NCI-H526 treated with DMSO at 0.1 percent for 48 hours (cell line): ENCODE results near the gene TRAPPC2.
A peak's percentile ranks its signal among the peaks of the same experiment; 100 is the strongest.

Source experiments
- DNase-seq: peaks from one replicate; lab custom pipeline; 2025; lab: John Stamatoyannopoulos, UW

Gene TRAPPC2

DNA sequence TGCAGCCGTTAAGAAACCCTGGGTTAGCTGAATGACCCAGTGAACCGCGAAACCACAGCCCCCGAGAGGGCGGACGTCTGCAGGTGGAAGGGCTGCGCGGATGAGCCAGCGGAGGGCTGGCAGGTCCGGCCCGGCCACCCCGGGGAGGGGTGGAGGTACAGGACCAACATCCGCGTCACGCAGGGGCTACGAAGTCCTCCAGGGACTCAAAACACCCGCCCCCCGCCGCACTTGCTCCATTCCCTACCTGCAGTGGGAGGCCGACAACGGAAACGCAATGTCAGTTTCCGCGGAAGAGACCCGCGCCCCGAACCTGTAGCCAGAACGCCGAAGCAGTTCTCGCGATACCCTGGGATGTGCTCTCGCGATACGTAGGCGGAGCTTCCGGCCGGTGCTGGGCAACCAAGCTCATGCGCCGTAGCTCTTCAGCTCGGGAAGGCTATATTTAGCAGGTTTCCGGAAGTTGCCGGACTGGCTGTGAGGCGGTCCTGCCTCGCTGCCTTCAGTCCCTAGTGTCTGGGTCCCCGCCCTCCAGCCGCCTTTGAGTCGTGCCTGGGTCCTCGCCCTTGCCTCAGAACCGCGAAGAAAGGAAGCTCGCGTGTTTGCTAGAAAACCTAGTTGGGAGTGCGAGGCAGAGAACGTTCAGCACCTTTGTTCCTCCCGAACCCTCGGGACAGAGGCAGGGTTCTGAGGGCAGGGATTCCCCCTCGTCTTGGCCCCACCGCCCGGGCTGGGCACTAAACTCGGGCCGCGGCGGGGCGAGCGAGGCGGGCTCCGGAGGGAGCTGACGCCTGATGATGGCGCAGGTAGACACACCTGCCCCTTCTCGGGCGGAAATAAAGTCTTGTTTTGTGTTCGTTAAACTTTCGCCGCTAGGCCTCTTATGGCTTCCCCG lies at the start of gene TRAPPC2, which contains the start of gene OFD1:
Gene TRAPPC2, minus strand, starts transcription at position 343 of the 895 bp plus-strand sequence. CDS start 14,657 bp downstream, outside the sequence.
Gene OFD1, plus strand, starts transcription at position 471 of the 895 bp plus-strand sequence. Its CDS starts 324 bp downstream, at position 795.
- peak; percentile 95 for DNase-seq

GRCh38 chrX:13780868-13781427 lies 46.5 kb upstream of the TRAPPC2 start:
- no peak for DNase-seq

DNA sequence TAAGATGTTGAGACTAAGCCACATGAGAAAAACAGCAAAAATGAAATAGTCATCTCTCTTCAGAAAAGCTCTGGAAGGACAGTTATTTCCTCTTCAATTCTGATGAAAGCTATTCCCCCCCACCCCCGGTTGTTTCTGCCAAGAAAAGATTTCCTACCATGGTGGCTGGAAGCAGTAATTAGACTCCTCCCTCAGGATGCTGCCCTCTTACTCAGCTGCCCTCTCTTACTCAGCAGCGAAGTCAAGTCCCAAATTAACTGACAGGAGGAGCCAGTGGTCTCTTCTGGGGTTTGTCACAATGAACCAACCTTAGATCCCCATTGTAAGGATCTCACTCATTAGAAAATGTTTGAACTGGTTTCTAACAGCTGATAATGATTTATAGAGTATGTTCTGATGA lies 44.5 kb upstream of the TRAPPC2 start:
- no peak for DNase-seq

DNA sequence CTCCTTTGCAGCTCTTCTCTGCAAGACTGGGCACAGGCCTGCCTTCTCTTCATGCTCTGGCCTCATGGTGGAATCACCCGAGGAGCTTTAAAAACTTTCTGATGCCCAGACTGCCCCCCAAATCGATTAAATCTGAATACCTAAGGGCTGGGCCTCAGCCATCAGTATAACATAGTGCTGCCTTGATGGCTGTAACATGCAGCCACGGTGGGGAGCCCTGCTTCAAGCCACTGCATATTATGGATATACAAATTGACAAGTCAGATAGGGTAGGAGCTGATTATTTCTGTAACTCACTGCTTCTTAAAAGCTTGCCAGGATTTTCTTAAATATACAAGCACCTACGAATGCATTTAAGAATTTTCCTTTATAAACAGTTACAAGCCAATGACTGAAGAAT lies 42.0 kb upstream of the TRAPPC2 start:
- DNase-seq, result no peak

- no peak for DNase-seq
These were observed 41.4 kb upstream of the TRAPPC2 start for GRCh38 chrX:13775837-13776236.

DNA sequence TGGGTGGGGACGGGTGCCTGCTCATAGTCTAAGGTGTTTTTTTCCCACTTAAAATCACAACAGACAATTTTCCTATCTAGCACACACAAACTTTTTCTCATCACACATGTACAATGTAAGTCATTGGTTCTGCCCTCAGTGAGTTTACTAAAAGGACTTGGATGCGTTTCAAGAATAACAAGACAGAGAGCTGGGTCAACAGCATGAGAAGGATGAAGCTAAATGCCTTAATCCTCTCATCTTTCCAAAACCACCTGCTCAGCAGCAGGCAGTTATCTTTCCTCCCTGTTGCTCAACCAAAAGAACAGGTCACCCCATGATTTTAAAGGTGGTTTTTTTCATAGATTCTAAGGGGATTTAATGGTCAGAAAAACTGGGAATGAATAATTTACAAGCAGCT lies 40.3 kb upstream of the TRAPPC2 start:
- DNase-seq, result no peak

DNA sequence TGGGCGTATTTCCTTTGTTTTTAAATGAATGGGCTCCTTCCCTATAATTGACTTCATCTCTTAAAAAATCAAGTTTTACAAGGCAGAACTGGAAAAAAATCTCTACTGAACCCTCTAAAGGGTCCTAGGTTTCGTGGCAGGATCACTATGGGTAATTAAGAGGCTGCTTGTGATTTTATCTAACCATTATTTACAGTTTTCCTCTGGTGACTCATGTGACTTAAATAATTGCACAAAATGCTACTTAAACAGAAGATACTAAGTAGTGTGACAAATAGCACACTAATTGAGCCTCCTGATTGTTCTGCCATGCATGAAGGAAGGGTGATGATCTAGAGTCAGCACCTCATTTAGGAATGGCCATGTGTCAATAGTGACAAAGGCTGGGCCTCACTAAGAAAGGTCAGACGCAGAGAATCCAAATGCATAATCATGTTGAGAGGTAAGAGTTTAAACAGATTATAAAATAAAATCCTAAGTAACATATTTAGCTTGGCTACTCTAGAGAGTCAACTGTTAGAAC lies 35.7 kb upstream of the TRAPPC2 start:
- no peak for DNase-seq

DNA sequence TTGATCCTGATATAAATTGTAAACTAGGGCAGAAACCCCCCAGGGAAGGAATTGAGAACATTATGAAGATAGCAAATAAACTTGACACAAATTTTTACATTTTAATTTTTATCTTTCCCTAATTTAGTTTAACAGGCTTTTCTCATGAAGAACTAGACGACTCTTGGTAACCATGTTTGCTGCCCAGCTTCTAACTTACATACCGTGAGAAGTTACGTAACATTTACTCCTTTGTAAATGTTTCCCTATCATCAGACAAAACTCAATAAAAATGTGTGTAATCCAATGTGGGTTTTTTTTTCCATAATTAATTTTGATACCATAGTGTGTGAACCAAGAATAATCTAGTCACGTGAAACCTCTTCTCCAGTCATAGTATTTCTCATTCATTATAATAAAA lies 34.5 kb upstream of the TRAPPC2 start:
- DNase-seq, result no peak

DNA sequence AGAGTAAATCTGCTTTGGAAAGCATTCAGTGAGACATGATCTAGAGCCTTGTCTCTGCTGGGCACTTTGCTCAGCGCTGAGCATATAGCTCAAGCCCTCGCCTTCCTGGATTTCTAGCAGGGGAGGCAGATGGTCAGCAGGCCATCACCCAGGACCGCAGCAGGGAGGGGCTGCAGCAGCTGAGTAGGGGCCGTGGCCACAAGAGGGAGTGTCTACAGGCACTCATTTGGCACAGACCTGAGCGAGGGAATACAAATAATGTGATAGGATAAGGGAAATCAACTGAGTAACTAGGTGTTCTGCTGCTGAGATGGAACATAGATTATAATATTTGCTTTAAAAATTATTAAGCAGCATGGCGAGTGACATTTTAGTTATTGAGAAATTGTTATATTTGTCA lies 30.3 kb upstream of the TRAPPC2 start:
- no peak for DNase-seq

GRCh38 chrX:13764281-13764680 lies 29.9 kb upstream of the TRAPPC2 start:
- DNase-seq, result no peak

DNA sequence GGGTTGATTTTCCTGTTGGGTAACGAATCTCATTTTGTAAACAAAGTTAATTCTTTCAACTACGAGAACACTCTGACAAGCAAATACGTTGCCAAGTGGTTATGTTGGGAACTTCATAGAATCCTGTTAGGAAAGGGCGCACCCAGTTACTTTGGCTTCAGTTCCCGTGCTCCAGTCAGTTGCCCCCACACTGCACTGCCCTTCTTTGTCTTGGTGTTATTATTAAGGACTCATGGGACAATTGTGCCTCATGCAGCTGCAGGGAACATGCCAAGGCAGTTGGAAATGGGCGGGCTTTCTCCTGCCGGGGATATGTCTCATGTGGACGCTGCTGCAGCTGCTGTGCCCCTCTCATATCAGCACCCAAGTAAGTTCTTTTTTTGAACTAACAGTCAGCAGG lies 29.1 kb upstream of the TRAPPC2 start:
- no peak for DNase-seq

DNA sequence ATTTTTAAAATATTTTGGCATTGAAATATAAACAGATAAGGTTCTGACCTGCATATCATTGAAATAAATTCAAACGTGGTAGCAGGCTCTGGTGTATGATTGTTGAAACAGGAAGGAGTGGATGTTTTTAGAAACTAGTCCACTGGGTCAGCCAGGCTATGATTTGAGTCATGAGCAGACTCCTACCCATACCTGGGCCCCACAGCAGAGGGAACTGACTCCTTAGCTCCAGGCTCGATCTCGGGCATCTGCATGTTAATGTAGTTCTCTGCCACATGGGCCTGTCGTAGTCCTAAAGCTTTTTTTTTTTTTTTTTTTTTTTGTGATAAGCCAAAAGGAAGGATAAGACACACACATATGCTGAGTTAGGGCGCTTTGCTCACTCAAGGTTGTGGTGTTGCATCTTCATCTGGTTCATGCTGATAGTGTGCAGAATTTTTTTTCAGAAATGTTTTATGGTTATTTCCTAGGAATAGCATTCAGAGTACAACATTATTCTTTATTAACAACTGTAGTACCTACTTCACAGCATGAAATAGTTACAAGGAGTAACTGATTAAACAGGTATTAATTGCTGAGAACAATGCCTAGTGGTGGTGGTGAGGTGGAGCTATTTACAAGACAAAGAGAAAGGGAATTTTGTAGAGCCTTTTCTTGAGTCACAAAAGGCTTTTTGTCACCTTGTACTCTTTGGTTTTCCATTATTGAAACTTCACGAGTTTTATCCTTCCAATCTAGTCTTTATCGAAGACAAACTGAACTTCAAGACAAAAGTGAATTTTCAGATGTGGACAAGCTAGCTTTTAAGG lies 27.4 kb upstream of the TRAPPC2 start:
- no peak for DNase-seq

DNA sequence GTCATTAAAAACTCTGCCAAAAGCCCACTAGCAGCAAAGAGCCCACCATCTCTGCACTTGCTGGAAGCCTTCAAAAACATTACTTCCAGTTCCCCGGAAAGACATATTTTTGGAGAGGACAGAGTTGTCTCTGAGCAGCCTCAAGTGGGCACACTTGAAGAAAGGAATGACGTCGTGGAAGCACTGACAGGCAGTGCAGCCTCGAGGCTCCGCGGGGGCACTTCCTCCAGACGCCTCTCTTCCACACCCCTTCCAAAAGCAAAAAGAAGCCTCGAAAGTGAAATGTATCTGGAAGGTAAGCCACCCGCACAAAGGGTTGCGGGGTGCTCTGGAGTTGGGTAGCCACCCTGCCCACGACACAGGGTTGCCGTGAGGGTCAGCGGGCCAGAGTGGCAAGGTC lies 26.0 kb upstream of the TRAPPC2 start:
- no peak for DNase-seq

DNA sequence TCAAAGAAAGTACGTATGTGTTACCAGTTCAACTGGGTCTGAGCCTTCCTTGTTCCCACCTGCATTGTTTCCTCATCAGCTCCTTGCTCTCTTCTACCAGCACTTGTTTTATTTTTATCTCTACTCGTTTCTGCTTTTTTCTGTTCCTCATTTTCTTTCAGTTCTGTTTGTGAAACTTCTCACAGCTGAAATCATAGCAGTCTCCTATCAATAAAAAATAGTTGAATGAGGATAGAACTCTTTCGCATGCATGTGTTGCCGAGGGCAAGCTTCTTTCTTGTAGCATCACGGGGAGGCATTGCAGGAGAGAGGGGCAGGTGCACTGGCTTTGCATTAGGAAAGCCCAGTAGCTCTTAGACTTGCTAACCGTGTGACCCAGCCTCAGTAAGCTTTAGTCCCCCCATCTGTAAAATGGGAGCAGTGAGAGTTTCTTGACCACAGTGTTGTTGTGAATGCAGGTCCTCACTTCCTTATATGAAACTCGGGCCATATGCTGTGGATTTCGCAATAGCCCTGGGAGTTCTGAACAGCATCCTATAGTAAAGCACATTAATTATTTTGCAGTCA lies 24.8 kb upstream of the TRAPPC2 start:
- no peak for DNase-seq

DNA sequence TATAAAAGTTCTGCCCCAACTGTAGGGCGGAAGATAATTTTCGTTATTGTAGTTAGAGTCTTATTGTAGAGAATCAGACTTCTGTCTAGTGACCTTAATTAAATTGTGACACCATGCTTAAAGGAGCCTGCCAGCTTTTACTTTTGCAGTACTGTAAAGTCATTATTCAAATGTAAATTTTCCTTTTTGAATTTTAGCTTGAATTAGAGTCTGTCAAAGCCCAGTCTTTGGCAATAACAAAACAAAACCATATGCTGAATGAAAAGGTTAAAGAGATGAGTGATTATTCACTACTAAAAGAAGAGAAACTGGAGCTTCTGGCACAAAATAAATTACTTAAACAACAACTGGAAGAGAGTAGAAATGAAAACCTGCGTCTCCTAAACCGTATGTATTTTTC lies 22.0 kb upstream of the TRAPPC2 start:
- no peak for DNase-seq

GRCh38 chrX:13755254-13755653 lies 20.8 kb upstream of the TRAPPC2 start:
- DNase-seq, result no peak

DNA sequence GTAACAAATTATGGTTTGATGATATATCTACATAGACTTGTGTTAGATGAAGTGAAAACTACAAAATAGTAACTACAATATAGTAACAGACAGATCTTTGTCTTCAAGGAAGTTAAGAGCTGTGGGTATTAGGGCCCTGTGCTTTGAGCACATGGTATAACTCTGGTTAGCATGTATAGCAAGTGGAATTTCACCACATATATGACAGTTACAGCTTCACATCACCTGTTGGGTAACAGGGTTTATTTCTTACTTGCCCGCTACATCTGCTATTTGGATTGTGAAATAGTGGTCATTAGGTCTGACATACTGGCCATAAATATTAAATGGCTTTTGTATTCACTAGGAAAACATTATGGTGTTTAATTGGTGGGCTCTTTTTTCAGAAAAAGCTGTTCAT lies 20.3 kb upstream of the TRAPPC2 start:
- DNase-seq, result no peak

DNA sequence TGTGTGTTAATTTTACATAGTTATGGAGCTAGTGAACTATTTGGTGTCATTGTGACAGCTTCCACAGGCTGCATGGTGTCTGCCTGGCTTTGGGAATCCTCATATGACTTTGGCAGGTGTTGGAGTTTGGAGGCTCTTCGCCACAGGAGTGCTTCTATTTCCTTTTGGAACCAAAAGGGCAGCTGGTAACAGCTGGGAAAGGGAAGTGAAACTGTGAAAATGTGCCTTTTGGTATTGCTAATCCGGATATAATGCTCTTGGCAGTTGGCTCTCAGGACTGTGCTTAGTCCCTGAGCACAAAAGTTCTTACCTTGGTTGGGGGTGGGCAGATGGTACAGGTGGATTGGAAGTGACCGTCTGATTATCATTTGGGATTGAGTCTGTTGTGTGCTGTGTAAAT lies 18.2 kb upstream of the TRAPPC2 start:
- no peak for DNase-seq

DNA sequence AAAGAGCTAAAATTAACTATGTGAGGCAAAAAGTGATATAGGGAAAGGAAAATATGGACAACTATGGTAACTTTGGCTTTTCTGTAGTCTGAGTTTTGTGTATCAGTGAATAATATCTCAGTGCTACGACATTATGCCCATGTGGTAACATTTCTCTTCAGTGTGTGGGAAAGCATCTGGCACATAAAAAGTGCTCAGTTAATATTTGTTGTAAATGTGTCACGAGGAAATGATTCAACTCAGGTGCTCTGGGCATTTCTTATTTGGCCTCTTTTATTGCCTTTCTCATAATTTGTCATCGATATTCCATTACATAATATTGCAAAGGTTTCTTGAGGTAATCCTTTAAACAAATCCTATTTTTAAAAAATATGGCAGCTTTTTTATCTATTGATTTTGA lies 17.7 kb upstream of the TRAPPC2 start:
- DNase-seq, result no peak

- DNase-seq, result no peak
These were observed 16.4 kb upstream of the TRAPPC2 start for GRCh38 chrX:13750812-13751211.

- peak; percentile 53 for DNase-seq
These were observed 15.8 kb upstream of the TRAPPC2 start for GRCh38 chrX:13750204-13750603.

DNA sequence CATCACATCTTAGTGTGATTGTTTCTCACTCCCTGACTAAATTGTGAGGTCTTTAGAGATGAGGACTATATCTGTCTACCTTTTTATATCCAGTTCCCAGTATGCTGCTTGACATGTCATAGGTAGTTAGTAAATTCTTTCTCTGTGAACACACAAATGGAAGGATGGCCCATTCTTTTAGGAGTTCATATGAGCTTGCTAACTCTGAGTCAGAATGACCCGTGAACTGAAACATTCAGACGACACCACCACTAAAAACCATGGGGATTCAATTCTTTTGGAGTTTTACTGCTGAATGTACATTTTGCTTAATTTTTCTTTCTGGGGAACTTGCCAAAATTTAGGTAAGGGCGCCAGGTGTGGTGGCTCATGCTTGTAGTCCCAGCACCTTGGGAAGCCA lies 14.1 kb upstream of the TRAPPC2 start:
- no peak for DNase-seq
